ENCODE data around the gene EPHB1.
"Not testable (repeated sequence)": the region's sequence is repeated elsewhere in the genome, so short reads cannot be mapped to it uniquely, and the experiment has no call there.

EPHB1 gene

DNA sequence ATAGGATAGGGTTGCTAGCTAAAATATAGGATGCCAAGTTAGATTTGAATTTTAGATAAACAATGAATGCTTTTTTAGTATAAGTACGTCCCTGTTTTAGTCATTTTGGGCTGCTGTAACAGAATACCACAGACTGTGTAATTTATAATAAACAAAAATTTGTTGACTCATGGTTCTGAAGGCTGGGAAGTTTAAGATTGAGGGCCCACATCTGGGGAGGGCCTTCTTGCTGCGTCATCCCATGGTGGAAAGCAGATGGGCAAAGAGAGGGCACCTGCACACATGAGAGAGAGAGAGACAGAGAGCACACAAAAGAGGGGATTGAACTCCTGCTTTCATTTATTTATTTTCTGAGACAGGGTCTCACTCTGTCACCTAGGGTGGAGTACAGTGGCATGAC, 246.5 kb downstream of the EPHB1 start:
- DNase-seq (ENCODE audit: low read depth in 3 of 3): no peak

GRCh38 chr3:135047061-135047460, 252.0 kb downstream of the EPHB1 start:
- DNase-seq (ENCODE audit: low read depth in 3 of 3): no peak

DNA sequence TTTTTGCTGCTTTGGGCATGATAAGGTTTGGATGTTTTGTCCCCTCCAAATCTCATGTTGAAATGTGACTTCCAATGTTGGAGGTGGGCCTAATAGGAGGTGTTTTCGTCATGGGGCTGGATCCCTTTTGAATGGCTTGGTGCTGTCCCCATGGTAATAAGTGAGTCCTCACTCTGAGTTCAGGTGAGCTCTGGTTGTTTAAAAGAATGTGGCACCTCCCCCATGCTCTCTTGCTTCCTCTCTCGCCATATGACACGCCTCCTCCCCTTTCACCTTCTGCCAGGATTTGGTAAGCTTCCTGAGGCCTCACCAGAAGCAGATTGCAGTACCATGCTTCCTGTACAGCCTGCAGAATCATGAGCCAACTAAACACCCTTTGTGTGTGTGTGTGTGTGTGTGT, 255.5 kb downstream of the EPHB1 start:
- no peak for DNase-seq (ENCODE audit: low read depth in 3 of 3)

DNA sequence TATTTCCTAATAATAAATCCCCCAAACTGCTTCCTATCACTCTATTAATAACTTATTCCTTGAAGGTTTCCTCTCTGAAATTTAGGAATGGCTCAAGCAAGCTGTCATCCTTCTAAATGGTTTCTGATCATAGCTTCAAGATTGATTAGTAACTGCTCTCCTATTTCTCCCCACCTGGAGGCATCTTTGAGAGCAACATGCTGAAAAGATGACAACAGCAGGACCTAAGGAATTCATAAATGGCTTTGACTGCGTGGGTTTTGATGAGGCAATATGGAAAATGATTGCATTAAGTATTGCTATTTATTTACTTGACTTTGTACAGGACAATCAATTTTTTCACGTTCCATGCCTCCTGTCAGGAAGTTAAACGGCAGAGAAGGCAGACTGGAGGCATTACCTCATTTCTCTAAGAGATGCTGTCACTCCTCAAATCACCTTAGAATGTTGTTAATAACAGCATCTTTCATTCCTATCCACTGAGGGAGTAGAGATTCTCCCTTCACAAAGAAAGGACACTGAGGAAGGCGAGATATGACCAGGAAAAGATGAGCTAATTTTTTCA, 256.4 kb downstream of the EPHB1 start:
- no peak for DNase-seq (ENCODE audit: low read depth in 3 of 3)

DNA sequence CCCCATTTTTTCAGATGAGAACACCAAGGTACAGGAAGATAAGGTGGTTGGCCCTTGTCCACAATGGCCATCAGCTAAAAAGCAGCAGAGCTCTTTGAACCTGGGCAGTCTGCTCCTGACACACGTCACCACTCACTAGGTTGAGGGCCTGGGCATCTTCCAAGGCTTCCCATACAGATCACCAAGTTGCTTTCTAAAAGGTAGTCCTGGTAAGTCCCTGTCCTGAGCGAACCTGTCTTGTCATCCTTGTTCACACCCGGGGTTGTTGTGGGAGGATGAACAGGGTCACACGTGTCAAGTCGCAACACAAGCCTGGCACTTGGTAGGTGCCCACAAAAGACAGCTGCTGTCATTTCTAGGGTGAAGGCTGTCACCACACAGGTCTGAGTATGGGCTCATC, 260.4 kb downstream of the EPHB1 start:
- no peak for DNase-seq (ENCODE audit: low read depth in 3 of 3)

- DNase-seq (ENCODE audit: low read depth in 3 of 3): no peak
These were observed 261.1 kb downstream of the EPHB1 start for GRCh38 chr3:135056084-135056730.

DNA sequence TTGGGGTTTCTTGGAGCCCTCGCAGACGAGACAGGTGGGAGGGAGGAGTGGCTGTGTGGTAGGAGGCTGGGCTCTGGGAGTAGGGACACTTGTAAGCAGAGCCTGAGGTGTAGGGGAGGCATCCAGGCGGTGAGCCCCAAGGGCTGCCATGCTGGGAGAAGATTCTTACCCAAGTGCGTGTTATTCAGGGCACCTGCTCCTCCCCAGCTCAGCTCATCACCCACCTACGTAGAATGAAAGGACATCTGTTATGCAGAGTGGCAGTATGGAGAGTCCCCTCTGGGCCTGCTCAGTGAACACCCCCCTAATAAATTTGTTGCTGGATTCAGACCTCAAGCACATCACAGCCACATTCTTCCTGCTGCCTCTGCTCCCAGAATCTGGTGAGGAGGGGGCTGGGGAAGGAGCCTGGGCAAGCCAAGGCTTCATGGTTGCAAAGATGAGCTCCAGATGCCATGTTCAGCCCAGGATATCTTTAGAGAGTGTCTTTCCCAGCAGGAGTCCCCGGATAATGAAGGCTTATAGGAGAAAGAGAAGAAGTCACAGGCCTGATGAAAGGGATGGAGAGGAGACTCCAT, 261.8 kb downstream of the EPHB1 start:
- no peak for DNase-seq (ENCODE audit: low read depth in 3 of 3)

DNA sequence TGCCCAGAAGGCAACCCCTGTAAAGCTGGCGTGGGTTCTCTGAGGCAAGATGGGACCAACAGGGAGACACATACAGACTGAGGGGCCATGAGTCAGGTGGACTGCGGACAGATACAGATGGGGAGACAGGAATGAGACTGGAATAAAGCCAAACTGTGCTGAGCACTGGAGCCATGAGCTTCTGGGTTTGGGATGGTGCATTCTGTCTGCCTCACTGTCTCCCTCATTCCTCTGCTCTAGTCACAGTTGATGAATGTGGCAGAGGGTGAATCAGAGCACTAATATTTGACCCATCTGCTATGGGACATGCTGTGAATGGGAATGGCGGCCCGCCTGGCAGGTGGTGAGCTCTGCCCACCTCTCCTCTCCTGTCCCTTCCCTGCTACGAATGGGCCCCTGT, 262.9 kb downstream of the EPHB1 start:
- no peak for DNase-seq (ENCODE audit: low read depth in 3 of 3)

- no peak for DNase-seq (ENCODE audit: low read depth in 3 of 3)
These were observed 264.5 kb downstream of the EPHB1 start for GRCh38 chr3:135059580-135059979.

GRCh38 chr3:135066844-135067727, 272.0 kb downstream of the EPHB1 start:
- not testable (repeated sequence) for DNase-seq (ENCODE audit: low read depth in 3 of 3)

DNA sequence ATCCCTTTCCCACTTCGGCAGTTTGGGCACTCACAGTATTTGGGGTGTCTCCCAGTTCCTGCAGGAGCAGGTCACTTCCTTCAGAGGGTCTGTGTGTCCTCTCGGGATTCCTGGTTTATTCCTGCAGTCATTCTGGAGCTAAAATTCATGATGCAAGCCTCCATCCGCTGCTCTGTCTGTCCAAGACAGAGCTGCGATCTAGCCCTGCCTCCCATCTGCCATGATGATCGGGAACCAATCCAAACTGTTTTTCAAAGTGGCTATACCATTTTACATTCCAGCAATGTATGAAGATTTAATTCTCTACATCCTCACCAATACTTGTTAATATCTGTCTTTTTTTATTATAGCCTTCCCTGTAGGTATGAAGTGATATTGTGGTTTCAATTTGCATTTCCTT, 273.0 kb downstream of the EPHB1 start:
- no peak for DNase-seq (ENCODE audit: low read depth in 3 of 3)

DNA sequence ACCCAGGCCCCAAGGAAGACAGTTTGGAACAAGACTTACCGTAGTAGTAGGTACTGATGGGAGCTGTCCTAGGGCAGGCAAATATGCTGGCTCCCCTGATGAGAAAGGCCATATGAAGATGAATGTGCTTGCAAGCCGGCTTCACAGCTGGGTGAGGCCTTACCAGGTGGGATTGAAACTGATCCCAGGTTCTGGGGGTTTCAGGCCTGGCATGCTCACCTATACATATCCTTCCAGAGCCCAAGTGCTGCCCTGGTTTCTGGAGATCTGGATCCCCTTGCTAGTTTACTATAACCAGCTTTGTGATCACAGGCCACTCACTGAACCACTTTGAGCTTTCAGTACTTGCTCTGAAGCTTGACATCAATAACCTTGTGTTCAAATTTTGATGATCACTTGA, 274.3 kb downstream of the EPHB1 start:
- no peak for DNase-seq (ENCODE audit: low read depth in 3 of 3)

DNA sequence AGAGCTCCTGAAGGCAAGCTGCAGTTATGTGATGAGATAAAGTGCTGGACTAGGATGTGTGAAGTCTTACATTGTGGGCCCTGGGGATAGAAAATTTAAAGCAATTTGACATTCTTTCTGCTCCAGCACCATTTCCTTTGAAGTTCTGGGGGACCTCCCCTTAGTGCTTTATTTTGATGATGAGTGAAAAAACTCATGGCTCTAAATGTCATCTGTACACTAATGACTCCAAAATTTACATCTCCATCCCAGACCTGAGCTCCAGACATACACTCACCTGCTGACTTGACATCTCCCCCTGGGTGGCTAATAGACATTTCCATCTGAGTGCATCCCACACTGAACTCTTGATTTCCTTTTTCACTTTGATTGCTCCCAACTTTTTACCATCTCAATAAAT, 276.4 kb downstream of the EPHB1 start:
- no peak for DNase-seq (ENCODE audit: low read depth in 3 of 3)

DNA sequence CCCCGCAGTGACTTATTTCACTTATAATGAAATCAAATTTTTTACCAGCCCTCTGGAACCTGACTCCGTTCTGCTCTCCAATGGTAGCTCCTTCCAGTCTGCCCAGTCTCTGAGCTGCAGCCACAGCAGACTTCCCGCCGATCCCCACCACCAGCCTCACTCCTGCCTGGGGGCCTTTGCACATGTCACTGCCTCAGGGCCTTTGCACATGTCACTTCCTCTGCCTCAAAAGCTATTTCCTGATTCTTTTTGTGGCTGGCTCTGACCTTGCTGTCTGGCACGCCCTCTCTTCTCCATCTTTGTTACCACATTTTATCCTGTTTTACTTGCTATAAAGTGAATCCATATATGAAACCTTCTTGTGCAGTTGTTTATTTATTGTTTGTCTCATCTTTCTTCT, 277.4 kb downstream of the EPHB1 start:
- no peak for DNase-seq (ENCODE audit: low read depth in 3 of 3)

- DNase-seq (ENCODE audit: low read depth in 3 of 3): no peak
These were observed 280.1 kb downstream of the EPHB1 start for GRCh38 chr3:135075157-135075556.

DNA sequence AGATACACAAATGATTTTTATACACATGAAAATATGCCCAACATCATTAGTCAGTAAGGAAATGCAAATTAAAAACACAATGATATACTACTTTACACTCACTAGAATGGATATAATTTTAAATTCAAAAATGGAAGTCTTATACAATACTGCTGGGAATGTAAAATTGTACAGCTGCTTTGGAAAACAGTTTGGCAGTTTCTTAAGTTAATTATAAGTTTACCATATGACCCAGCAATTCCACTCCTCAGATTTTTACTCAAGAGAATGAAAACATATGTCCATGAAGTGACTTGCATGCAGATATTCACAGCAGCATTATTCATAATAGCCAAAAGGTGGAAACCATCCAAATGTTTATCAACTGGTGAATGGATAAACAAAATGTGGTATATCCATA, 281.3 kb downstream of the EPHB1 start:
- no peak for DNase-seq (ENCODE audit: low read depth in 3 of 3)

DNA sequence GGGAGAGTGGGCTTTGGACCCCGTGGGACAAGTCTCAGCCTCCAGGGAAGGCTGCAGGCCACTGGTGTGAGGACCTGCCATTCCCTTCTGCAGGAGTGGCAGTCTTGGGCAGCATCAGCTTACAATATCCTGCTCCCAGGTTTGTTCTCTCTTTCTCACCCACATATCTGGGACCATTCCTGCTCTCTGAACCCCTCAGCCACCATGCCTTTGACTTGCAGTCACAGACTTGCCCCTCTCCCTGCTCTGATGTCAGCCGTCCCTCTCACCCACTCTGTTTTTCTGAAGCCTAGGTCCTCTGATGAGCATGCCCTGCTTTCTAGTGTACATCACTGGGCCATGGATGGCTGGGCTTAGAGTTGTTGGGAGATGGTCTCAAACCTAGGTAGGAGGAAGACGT, 282.1 kb downstream of the EPHB1 start:
- DNase-seq (ENCODE audit: low read depth in 3 of 3): no peak

DNA sequence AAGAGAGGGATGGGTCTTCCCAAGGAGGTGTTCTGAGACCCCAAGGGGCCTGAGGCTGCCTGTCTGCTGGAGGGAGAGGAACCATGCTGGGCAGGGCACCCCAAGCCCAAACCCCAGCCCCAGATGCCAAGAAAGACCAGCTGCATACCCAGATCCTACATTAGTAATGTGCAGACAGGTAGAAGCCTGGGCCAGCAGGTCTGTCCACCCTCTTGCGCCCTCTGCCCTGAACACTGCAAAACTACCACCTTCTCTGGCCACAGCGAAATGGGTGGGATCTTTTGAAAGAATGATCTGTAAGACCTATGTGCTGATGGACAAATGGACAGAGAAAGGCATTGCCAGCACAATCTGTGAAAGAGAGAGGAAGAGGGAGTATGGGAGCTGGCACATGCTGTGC, 283.2 kb downstream of the EPHB1 start:
- DNase-seq (ENCODE audit: low read depth in 3 of 3): no peak

DNA sequence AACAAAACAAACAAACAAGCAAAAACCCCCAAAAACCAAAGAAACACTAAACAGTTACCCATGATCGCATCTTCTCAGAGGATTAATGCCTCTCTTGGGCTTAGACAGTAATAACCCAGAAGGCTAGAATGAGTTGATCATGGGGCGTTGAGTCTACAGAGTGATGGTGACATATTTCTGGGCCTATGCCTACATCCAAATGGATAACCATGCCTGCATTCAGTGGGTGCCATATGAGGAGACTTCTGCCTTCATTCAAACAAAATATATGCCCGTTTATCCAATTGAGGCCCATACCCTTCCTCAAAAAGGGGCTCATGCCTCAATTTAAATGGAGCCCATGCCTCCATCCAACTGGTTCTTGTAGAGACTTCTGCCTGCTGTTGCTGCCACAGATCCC, 284.0 kb downstream of the EPHB1 start:
- no peak for DNase-seq (ENCODE audit: low read depth in 3 of 3)

- no peak for DNase-seq (ENCODE audit: low read depth in 3 of 3)
These were observed 286.4 kb downstream of the EPHB1 start for GRCh38 chr3:135081451-135081850.

GRCh38 chr3:135081856-135082434, 286.9 kb downstream of the EPHB1 start:
- DNase-seq (ENCODE audit: low read depth in 3 of 3): no peak

DNA sequence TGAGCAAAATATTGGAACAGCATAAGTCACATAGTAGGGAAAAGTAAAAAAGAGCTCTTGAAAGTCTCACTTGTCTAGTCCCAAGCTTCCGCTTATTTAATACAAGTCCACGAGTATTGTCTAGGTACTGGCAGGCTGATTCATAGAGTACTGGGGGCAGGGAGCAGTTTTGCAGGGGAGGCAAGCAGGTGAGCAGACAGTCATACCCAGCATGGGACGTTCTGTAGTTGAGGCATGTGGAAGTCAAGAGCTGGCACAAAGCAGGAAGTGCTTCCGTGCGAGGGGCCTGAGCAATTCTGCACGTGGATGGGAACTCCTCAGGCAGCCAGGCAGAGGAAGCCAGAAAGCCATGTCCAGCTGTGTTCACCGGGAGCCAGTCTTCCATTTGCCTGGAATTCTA, 287.6 kb downstream of the EPHB1 start:
- no peak for DNase-seq (ENCODE audit: low read depth in 3 of 3)
